ENCODE results near the gene EIF3B.

- no peak for TF ChIP-seq GATA3 (IDR thresholded peaks at IDR 0.05; ENCODE audit: low read depth, low read length)
- no peak for TF ChIP-seq GATA2 (IDR thresholded peaks at IDR 0.05; ENCODE audit: low read depth, low read length)
Observed at GRCh38 chr7:2336626-2337299, 17.9 kb upstream of the EIF3B start.

Measured in SH-SY5Y (cell line).